ENCODE data around the gene BSPRY.

BSPRY gene

GRCh38 chr9:113417370-113417769, 68.0 kb downstream of the BSPRY start:
- no peaks in the 10 kb centered on the region for H3K36me3 ChIP-seq (replicated peaks)
- no peak overlapping the region for H3K27ac ChIP-seq
- in situ Hi-C loops (cut with HindIII; ENCODE audit: low pct_ligation_motif_present, low sequenced_read_pairs), result no loop called here
- no peak for TF ChIP-seq CTCF (IDR thresholded peaks at IDR 0.05; ENCODE audit: low read depth, low read length, missing control alignments)
- no peak overlapping the region for H3K4me3 ChIP-seq (ENCODE audit: low read depth, low read length)
- H3K27me3 ChIP-seq (replicated peaks), result no peaks in the 10 kb centered on the region
- DNase-seq, result no peak

Data from brain microvascular endothelial cell (primary cell).